Activated T-helper 1 cell treated with anti-CD3 and anti-CD28 coated beads, Interleukin-12 subunit alpha, Interleukin-12 subunit beta, Interleukin-2, Interleukin-4 antibody, amounts not matched to agents 30 ng/mL and 10 ng/mL and 1 ng/mL, durations not matched to agents 14 hours and 24 hours and 36 hours (primary cell): ENCODE data around the gene ARFGEF3. TPM values are rescaled to one million over a fixed set of nuclear protein-coding genes. Genes with fewer than 3 reads are reported as not detected.
"Not testable (repeated sequence)": the region's sequence is repeated elsewhere in the genome, so short reads cannot be mapped to it uniquely, and the experiment has no call there.

Experiments
- DNase-seq: peaks from one replicate; pipeline ENCODE4 v3.0.0; 2021; ENCODE audit warnings: low spot score
- H3K27ac Mint-ChIP-seq: one replicate; pipeline ENCODE4 v1.8.0; 2021; ENCODE audit warnings: mild to moderate bottlenecking, mixed read lengths
- H3K27me3 Mint-ChIP-seq: one replicate; pipeline ENCODE4 v1.8.0; 2022; ENCODE audit warnings: mild to moderate bottlenecking, moderate library complexity, mixed read lengths; ENCODE audit not compliant: insufficient read depth
- H3K36me3 Mint-ChIP-seq: one replicate; pipeline ENCODE4 v1.8.0; 2021; ENCODE audit warnings: low read depth, mixed read lengths
- H3K4me1 Mint-ChIP-seq: one replicate; pipeline ENCODE4 v1.8.0; 2021; ENCODE audit warnings: low read depth, mixed read lengths
- H3K4me3 Mint-ChIP-seq: one replicate; pipeline ENCODE4 v1.8.0; 2021; ENCODE audit warnings: mild to moderate bottlenecking, moderate library complexity, mixed read lengths
- H3K9me3 Mint-ChIP-seq: one replicate; pipeline ENCODE4 v1.8.0; 2021; ENCODE audit warnings: mixed read lengths
- intact Hi-C: fragments of 100-400 bp; cut with micrococcal nuclease; formaldehyde crosslinking; loops from one replicate; pipeline ENCODE4 v1.15.1; 2024
- total RNA-seq: library from RNA; stranded (reverse); gene quantifications from 2 replicates; pipeline ENCODE4 v1.2.3, GENCODE V29; 2022

Gene ARFGEF3
- total RNA-seq, 1 donor from 2014 or later: 0.29 TPM

DNA sequence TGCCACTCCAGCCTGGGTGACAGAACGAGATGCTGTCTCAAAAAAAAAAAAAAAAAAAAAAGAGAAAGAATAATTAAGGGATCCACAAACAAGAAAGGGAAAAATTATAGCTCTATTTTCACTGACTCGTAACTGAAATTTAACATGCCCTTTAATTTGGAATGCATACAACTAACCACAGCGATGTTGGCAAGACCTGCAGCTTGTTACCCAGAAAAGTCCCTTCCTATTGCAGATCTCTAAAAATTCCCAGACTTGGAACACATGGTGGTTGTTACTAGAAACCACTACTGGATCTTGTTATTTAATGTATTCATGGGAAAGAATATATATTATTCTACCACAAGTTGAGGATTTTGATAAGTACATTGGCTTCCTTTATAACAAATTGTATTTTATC, 188.2 kb downstream of the ARFGEF3 start:
- H3K27ac Mint-ChIP-seq: no peak overlapping the region
- intact Hi-C loops: no loop called here
- DNase-seq: no peak
- no peak overlapping the region for H3K4me3 Mint-ChIP-seq
- peaks cover 10% of the 10 kb centered on the region for H3K27me3 Mint-ChIP-seq
- no peaks in the 10 kb centered on the region for H3K4me1 Mint-ChIP-seq
- H3K9me3 Mint-ChIP-seq: no peaks in the 10 kb centered on the region
- no peaks in the 10 kb centered on the region for H3K36me3 Mint-ChIP-seq

GRCh38 chr6:138357928-138358327, 196.2 kb downstream of the ARFGEF3 start:
- Mint-ChIP-seq H3K27ac (no peak overlapping the region), H3K4me1 (no peaks in the 10 kb centered on the region), H3K4me3 (no peak overlapping the region), H3K9me3 (peaks cover under 1% of the 10 kb centered on the region), H3K36me3 (no peaks in the 10 kb centered on the region), H3K27me3 (peaks cover 8% of the 10 kb centered on the region)
- intact Hi-C loops: no loop called here
- no peak for DNase-seq

DNA sequence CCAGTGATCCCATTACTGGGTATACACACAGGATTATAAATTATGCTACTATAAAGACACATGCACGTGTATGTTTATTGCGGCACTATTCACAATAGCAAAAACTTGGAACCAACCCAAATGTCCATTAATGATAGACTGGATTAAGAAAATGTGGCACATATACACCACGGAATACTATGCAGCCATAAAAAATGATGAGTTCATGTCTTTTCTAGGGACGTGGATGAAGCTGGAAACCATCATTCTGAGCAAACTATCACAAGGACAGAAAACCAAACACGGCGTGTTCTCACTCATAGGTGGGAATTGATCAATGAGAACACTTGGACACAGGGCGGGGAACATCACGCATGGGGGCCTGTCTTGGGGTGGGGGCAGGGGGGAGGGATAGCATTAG, 206.9 kb downstream of the ARFGEF3 start:
- H3K4me1 Mint-ChIP-seq, intact Hi-C loops, H3K4me3 Mint-ChIP-seq, DNase-seq, H3K27ac Mint-ChIP-seq, H3K36me3 Mint-ChIP-seq, H3K9me3 Mint-ChIP-seq: not testable (repeated sequence)
- H3K27me3 Mint-ChIP-seq: peaks cover 15% of the 10 kb centered on the region

DNA sequence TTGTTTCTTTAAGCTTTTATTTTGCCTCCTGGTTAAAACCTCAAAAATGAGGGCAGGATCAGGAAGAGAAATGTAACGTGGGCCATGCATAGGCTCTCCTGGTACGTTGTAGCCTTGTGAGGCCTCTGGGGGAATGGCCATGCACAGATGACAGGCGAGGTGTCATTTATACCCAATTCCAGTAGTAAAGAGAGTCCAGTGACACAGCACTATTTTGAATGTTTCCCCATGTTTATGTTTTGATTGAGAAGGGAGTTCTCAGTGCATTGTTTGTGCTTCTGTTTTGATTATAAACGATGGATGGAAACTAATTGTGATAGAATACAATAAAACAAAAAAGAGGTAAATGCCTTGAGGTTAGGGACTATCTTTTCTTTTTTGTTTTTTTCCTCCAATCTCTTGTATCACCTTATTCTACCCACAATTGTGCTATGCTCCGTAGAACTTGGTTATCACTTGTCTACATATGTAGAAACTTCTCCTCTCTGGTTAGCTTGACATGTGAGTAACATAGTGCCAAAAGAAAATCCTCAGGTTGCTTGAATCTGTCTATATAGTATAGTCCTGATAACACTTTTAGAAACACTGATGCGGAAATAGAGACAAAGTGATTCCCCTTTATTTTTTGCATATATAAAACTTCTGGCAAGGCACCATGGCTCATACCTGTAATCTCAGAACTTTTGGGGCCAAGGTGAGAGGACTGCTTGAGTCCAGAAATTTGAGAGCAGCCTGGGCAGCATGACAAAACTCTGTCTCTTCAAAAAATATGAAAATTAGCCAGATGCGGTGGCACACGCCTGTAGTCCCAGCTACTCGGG, 209.1 kb downstream of the ARFGEF3 start:
- Mint-ChIP-seq H3K27ac (no peak overlapping the region), H3K9me3 (peaks cover 3% of the 10 kb centered on the region), H3K4me1 (no peaks in the 10 kb centered on the region), H3K36me3 (no peaks in the 10 kb centered on the region), H3K27me3 (peaks cover 4% of the 10 kb centered on the region), H3K4me3 (no peak overlapping the region)
- intact Hi-C loops: no loop called here
- no peak for DNase-seq

GRCh38 chr6:138371452-138371711, 209.6 kb downstream of the ARFGEF3 start:
- Mint-ChIP-seq H3K4me3 (no peak overlapping the region), H3K9me3 (peaks cover 3% of the 10 kb centered on the region), H3K27me3 (peaks cover 4% of the 10 kb centered on the region), H3K36me3 (no peaks in the 10 kb centered on the region), H3K27ac (no peak overlapping the region), H3K4me1 (no peaks in the 10 kb centered on the region)
- intact Hi-C loops: no loop called here
- DNase-seq: no peak

GRCh38 chr6:138371720-138372119, 210.0 kb downstream of the ARFGEF3 start:
- Mint-ChIP-seq H3K9me3 (peaks cover 3% of the 10 kb centered on the region), H3K4me1 (no peaks in the 10 kb centered on the region), H3K4me3 (no peak overlapping the region), H3K36me3 (no peaks in the 10 kb centered on the region), H3K27ac (no peak overlapping the region), H3K27me3 (peaks cover 4% of the 10 kb centered on the region)
- DNase-seq: no peak
- intact Hi-C loops: no loop called here

GRCh38 chr6:138372711-138373463, 211.1 kb downstream of the ARFGEF3 start:
- DNase-seq: no peak
- intact Hi-C loops: no loop called here
- Mint-ChIP-seq H3K4me1 (no peaks in the 10 kb centered on the region), H3K27ac (no peak overlapping the region), H3K36me3 (no peaks in the 10 kb centered on the region), H3K4me3 (no peak overlapping the region), H3K9me3 (no peaks in the 10 kb centered on the region), H3K27me3 (peaks cover 2% of the 10 kb centered on the region)

DNA sequence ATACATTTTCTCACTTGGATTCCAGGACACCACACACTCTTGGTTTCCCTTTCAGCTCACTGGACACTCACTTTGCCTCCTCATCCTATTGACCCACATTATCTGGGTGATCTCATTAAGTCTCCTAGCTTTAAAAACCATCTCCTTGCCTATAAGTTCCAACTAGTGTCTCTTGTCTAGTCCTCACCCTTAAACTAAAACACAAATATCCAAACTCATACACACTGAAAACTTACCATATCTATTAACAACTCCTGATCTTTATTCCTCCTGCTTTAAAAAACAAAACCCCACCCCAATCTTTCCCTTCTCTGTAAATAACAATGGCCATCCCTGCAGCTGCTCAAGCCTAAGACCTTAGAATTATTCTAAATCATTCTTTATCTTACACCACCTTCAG, 212.5 kb downstream of the ARFGEF3 start:
- no peak overlapping the region for H3K27ac Mint-ChIP-seq
- H3K27me3 Mint-ChIP-seq: peaks cover 2% of the 10 kb centered on the region
- no peaks in the 10 kb centered on the region for H3K36me3 Mint-ChIP-seq
- no peaks in the 10 kb centered on the region for H3K9me3 Mint-ChIP-seq
- no peak for DNase-seq
- intact Hi-C loops: no loop called here
- H3K4me3 Mint-ChIP-seq: no peak overlapping the region
- H3K4me1 Mint-ChIP-seq: no peaks in the 10 kb centered on the region

- no peaks in the 10 kb centered on the region for H3K9me3 Mint-ChIP-seq
- H3K27ac Mint-ChIP-seq: no peak overlapping the region
- H3K27me3 Mint-ChIP-seq: peaks cover 2% of the 10 kb centered on the region
- H3K4me3 Mint-ChIP-seq: no peak overlapping the region
- H3K4me1 Mint-ChIP-seq: no peaks in the 10 kb centered on the region
- no peaks in the 10 kb centered on the region for H3K36me3 Mint-ChIP-seq
- DNase-seq: no peak
- intact Hi-C loops: no loop called here
These were observed 213.1 kb downstream of the ARFGEF3 start for GRCh38 chr6:138374815-138375214.

DNA sequence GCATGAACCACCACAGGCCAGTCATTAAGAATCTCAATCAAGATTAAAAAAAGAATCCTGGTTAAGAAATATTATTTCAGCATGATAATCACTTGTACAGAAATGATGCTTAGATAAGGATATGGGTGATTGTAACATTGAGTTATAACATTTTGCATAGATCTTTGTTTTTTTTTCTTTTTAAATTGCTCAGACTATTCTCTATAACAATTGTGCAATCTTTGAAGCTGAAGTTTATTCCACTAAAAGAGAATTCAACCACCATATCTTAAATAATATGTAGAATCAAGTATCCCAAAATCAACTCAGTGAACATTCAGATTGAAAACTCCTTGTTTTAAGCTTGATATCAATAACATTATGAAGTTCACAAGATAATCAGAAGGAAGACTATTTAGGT, 215.3 kb downstream of the ARFGEF3 start:
- H3K27ac Mint-ChIP-seq: no peak overlapping the region
- no peaks in the 10 kb centered on the region for H3K9me3 Mint-ChIP-seq
- intact Hi-C loops: no loop called here
- H3K4me1 Mint-ChIP-seq: no peaks in the 10 kb centered on the region
- peaks cover 5% of the 10 kb centered on the region for H3K27me3 Mint-ChIP-seq
- H3K36me3 Mint-ChIP-seq: no peaks in the 10 kb centered on the region
- no peak for DNase-seq
- H3K4me3 Mint-ChIP-seq: no peak overlapping the region

- Mint-ChIP-seq H3K36me3 (no peaks in the 10 kb centered on the region), H3K4me1 (no peaks in the 10 kb centered on the region), H3K4me3 (no peak within 1 kb of the TSS), H3K27me3 (peaks cover 5% of the 10 kb centered on the region), H3K9me3 (no peaks in the 10 kb centered on the region), H3K27ac (no peak within 1 kb of the TSS)
- no peak for DNase-seq
- intact Hi-C loops: no loop called here
These were observed 216.1 kb downstream of the ARFGEF3 start, which contains the start of gene SMIM28 for GRCh38 chr6:138377844-138378243. TSS of gene SMIM28 (plus strand) at chr6:138377905. CDS start at chr6:138378073, 168 bp downstream.

DNA sequence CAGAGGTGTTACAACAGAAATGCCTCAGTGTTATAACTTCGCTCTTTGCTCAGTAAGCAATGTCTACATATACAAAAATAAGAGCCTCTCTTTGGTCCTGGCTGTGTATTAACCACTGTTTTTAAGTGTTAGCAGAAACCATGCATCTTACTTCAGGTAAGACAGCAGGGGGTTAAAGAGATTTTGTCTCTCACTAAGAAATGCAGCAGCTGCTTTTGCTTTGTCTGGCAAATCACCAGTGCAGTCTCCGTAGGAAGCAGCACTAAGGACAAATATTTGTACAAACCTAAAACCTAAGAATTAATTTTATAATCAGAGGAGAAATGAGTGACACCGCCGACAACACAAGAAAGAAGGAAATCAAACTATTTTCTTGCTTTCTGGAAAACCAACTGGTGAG, 216.7 kb downstream of the ARFGEF3 start:
- Mint-ChIP-seq H3K36me3 (no peaks in the 10 kb centered on the region), H3K27me3 (peaks cover 5% of the 10 kb centered on the region), H3K9me3 (no peaks in the 10 kb centered on the region), H3K4me1 (no peaks in the 10 kb centered on the region), H3K27ac (no peak overlapping the region), H3K4me3 (no peak overlapping the region)
- no peak for DNase-seq
- intact Hi-C loops: no loop called here

DNA sequence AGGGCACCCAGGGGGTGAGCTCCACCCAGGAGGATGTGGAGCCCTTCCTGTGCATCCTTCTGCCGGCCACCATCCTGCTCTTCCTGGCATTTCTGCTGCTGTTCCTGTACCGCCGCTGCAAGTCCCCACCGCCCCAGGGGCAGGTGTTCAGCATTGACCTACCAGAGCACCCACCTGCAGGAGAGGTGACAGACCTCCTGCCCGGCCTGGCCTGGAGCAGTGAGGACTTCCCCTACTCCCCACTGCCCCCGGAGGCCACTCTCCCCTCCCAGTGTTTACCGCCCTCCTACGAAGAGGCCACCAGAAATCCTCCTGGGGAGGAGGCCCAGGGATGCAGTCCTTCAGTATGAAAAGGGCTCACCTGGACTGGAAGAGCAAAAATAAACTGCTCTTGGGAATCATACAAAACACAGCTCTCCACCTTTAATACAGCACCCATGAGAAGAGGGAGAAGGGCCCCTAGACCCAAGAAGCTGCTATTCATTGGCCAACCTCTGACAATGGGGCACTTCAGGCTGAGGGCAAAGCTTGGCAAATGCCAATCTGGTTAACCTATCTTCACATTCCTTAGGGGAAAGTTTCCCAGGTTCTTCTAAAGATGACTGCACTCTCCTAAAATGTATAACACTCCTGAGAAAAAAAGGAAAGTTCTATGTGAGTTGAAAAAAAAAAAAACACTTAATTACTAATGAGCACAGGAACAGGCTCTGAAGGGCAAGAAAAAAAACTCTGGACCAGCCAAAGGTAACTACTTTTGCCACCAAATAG, 220.9 kb downstream of the ARFGEF3 start:
- no peak for DNase-seq
- Mint-ChIP-seq H3K27me3 (peaks cover 13% of the 10 kb centered on the region), H3K27ac (no peak overlapping the region), H3K4me1 (no peaks in the 10 kb centered on the region), H3K4me3 (no peak overlapping the region), H3K36me3 (no peaks in the 10 kb centered on the region), H3K9me3 (no peaks in the 10 kb centered on the region)
- intact Hi-C loops: no loop called here
